GM12891 (cell line): ENCODE results near the gene BCL2L12.
A peak's percentile ranks its signal among the peaks of the same experiment; 100 is the strongest.

Experiments
- DNase-seq: peaks from one replicate; pipeline ENCODE4 v3.0.0; 2011; ENCODE audit warnings: low spot score; ENCODE audit not compliant: insufficient read length
- FAIRE-seq: peaks from 2 replicates; lab custom pipeline; 2011; peaks lifted over from hg19 to GRCh38; lab: Jason Lieb, UNC
- PAX5 ChIP-seq: IDR thresholded peaks from 2 replicates; pipeline ENCODE4 v1.6.1; 2011; ENCODE audit warnings: low read length, moderate library complexity, mild to moderate bottlenecking; ENCODE audit not compliant: insufficient read depth, severe bottlenecking
- POLR2A ChIP-seq: IDR thresholded peaks from 2 replicates; pipeline ENCODE4 v1.6.1; 2011; ENCODE audit warnings: low read depth, low read length, control low read depth
- POLR2AphosphoS5 ChIP-seq: IDR thresholded peaks from 2 replicates; pipeline ENCODE4 v1.6.1; 2011; ENCODE audit warnings: low read depth, low read length, control low read depth
- POU2F2 ChIP-seq: IDR thresholded peaks from 2 replicates; pipeline ENCODE4 v1.6.1; 2011; ENCODE audit warnings: low read depth, mild to moderate bottlenecking, control low read depth, low read length, moderate library complexity
- SPI1 ChIP-seq: IDR thresholded peaks from 2 replicates; pipeline ENCODE4 v1.6.1; 2011; ENCODE audit warnings: low read depth, low read length, control low read depth
- TAF1 ChIP-seq: IDR thresholded peaks from 2 replicates; pipeline ENCODE4 v1.6.1; 2011; ENCODE audit warnings: low read depth, low read length, control low read depth

The BCL2L12 gene

DNA sequence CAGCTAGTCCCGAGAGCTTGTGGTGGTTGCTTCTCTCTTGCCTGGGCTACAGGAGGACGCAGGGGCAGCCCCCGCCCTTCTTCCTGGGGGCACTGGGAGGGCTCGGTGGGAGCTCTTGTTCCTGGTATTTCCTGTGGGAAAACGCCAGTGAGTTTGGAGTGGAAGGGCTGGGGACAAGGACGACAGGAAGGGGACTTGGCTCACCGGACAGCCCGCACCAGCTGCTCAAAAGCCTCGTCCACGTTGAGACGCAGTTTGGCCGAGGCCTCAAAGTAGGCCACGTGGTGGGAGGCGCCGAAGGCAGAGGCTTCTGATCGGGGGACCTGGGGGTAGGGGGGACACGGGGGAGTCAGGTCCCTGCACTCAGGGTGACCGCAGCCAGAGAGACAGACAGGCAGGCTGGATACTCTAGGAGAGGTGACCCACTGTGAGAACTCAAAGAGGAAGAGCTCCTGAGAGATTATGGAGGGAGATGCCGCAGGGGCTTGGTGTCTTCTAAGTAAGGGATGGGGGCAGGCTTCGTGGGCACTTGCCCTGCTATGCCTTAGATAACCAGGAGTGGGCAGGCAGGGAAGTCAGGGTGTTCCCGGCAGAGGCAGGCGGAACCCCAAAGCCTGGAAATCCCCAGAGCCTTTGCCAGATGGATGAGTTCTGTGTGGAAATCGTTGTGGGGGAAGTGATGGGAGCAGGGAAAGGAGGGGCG is 30.1 kb upstream of the BCL2L12 start:
- FAIRE-seq: no peak
- DNase-seq: no peak

DNA sequence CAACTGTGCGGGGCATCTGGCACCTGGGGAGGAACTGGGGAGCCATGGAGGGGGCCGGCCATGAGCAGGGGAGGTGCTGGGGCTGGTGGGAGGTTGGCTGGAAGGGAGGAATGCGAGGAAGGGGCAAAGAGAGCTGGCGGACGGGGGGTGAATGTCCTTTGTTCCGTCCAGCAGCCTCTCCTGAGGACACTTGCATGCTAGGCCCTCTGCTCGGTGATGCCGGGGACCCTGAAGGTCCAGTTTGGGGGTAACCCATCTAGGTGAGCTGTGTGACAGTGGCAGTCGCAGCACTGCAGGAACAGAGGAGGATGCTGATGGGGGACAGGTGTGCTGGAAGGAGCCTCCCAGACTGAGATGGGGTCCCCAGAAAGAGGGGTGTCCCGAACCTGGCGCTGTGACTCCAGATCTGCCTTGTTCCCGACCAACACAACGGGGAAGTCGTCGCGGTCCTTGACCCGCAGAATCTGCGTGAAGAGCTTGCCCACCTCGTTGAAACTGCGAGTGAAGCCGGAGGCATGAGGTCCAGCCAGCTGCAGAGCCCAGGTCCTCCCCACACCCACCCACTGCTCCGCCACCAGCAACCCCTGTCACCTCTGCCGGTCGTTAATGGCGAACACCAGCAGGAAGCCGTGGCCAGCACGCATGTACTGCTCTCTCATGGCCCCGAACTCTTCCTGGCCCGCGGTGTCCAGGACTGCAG is 29.4 kb upstream of the BCL2L12 start:
- no peak for DNase-seq
- FAIRE-seq: no peak
- TF ChIP-seq TAF1 (no peak), POLR2AphosphoS5 (no peak), POU2F2 (no peak), POLR2A (no peak), SPI1 (no peak), PAX5 (no peak)

More for the DNA sequence above, 30.1 kb upstream of the BCL2L12 start:
- no peak for TF ChIP-seq POLR2A
- TF ChIP-seq POLR2AphosphoS5: no peak
- no peak for TF ChIP-seq PAX5
- no peak for TF ChIP-seq SPI1

DNA sequence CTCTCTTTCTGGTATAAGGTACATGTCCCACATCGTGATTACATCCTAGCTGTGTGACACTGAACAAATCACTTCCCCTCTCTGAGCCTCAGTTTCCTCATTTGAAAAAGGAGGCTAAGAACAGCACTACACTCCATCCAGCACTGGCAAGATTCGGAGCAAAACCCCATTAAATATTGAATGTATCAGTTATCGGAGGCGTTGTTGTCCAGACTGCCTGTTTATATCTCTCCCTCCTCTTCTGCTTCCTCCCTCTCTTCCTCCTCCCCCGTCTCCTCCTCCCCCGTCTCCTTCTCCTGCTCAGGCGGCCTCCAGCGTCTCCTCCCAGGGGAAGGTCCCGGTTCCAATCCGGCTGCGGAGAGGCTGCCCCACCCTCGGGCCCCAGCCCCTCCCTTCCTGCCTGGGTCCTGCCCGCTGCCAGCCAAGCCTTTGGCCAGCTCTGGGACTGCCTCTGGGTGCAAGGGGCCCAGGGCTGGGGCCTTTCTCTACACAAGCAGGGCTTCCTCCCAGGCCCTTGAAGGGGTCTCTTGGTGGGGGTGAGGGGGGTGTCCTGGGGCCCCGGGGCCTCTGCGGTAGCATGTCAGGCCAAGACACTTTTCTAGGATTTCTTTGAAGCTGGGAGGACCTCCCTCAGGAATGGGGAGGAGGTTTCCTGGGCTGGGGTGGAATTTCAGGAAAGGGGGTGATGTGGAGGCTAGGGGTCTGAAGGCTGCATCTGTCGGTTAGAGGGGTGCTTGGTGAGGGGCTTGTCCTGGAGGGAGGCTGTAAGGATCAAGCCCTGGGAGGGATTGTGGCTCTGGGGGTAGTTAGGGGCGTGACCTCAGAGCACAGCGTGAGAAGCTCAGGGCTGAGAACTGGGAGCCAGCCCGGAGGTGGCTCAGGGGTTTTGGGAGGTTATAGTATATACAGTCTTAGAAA is 27.7 kb upstream of the BCL2L12 start:
- FAIRE-seq (no peak), DNase-seq (no peak)
- TF ChIP-seq PAX5 (no peak), SPI1 (no peak), POU2F2 (no peak), POLR2AphosphoS5 (no peak), POLR2A (no peak), TAF1 (no peak)

DNA sequence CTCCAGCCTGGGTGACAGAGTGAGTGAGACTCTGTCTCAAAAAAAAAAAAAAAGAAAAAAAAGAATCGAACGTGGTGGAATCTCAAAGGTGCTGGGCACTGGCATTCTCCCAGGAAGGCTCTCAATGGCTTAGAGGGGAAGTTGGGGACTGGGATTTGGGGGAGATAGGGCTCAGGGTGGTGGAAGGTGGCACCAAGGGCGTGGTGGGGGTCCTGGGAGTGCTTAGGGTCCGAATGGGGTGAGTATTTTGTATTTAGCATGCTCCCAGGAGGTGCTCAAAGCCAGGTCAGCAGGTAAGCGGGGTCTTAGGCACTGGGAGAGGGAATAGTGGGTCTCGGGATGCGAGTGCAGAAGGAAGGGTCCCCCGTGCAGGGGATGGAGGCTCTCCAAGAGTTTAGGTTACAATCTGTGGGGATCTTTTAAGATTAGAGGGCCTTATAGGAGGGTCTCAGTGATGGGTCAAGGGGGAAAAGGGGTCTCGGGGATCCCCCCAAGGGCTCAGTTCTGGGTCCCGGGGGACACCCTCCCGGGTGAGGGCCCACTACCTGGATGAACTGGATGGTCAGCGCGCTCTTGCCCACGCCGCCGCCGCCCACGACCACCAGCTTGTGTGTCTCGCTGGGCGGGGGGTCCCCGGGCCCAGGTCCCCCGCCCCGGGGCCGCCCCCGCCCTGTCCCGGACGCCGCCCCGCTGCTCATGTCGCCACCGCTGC is 26.2 kb upstream of the BCL2L12 start:
- FAIRE-seq: no peak
- no peak for DNase-seq
- no peak for TF ChIP-seq POLR2A
- TF ChIP-seq PAX5: no peak
- TF ChIP-seq POU2F2: no peak
- TF ChIP-seq TAF1: no peak
- TF ChIP-seq POLR2AphosphoS5: no peak
- no peak for TF ChIP-seq SPI1

DNA sequence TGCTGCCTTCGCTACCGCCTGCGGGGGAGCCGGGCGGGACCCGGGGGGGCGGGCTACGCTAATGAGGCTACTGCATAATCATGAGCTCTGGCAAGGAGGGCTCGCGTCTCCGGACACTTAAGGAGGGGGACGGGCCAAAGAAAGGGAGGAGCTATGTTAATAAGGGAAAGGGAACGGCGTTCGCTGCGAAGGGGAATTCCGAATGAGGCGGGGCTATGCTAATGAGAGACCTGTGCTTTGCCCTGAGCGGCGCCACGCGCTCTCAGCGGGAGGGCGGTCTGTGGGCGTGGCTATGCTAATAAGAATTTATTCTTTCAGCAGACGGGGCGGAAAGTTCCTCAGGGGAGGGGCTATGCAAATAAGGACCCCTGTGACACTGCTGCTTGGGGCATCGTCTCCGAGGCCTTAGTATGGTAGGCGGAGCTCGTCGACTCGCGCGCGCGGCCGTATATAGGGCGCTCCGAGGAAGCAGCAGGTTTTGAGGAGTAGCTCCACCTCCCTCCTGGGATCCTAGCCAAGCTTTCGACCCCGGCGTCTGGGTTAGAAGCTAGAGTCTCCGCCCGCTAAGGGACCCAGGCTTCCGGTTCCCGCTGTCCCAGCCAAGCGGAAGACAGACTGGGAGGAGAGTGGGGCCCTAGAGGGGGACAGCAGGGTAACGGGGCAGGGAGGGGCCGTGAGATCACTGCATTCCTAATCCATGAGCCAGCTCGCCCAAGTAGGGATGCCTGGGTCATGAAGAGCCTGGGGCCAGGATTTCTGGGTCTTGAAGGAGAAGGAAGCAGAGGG is 25.4 kb upstream of the BCL2L12 start, which contains the start of gene RRAS:
Gene RRAS, minus strand, starts transcription at position 31 of the 786 bp plus-strand sequence. CDS start 45 bp downstream, outside the sequence.
- FAIRE-seq: peak; percentile 98
- peak; percentile 85 for TF ChIP-seq POLR2AphosphoS5
- TF ChIP-seq POU2F2: peak; percentile 93
- TF ChIP-seq TAF1: peak; percentile 80; the same call in 1 of the 2 replicates
- TF ChIP-seq PAX5: no peak
- peak; percentile 84 for TF ChIP-seq POLR2A
- TF ChIP-seq SPI1: no peak

DNA sequence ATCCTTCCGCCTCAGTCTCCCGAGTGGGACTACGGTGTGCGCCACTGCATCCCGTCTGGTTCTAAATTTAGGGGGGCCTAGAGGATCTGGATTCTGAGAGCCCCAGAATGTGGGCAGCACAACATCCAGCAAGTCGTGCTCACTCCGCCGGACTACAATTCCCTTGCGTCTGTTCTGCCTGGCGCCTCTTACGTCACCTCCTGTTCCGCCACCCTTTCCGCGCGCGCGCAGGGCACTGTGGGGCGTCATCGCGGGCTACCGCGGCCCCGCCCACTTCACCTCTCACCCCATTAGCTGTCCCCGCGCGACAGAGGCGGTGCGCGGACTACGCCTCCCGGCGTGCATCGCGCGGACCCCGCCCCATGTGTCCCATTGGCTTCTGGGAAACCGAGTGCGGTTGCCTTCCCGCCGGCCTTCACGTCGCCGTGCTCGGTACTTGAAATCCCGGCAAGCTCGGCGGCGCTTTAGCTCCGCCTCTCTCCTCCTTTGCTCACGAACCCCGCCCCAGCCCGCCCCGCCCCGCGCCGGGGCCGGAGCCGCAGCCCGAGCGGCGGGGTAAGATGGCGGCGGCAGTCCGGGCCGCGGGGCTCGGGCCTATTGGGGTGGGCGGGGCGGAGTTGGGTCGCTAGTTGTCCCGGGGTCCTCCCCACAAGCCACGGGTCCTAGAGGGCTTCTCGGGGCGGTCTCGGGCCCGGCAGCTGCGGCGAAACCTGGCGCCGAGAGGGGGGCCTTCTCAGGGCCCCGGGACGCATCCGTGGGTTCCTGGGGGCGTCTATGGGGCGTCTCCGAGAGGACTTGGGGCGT is 23.8 kb upstream of the BCL2L12 start, which contains the start of gene SCAF1:
Gene SCAF1, plus strand, starts transcription at position 522 of the 804 bp plus-strand sequence. CDS start 2,818 bp downstream, outside the sequence.
- DNase-seq (peak; percentile 96), FAIRE-seq (peak; percentile 100)
- no peak for TF ChIP-seq SPI1
- TF ChIP-seq POLR2AphosphoS5: peak; percentile 66; the same call in 1 of the 2 replicates
- peak; percentile 49; the same call in 1 of the 2 replicates for TF ChIP-seq POU2F2
- TF ChIP-seq TAF1: peak; percentile 52; the same call in 1 of the 2 replicates
- peak; percentile 60 for TF ChIP-seq POLR2A
- TF ChIP-seq PAX5: no peak

More for the DNA sequence above, 25.4 kb upstream of the BCL2L12 start, which contains the start of gene RRAS:
- DNase-seq: peak; percentile 98

DNA sequence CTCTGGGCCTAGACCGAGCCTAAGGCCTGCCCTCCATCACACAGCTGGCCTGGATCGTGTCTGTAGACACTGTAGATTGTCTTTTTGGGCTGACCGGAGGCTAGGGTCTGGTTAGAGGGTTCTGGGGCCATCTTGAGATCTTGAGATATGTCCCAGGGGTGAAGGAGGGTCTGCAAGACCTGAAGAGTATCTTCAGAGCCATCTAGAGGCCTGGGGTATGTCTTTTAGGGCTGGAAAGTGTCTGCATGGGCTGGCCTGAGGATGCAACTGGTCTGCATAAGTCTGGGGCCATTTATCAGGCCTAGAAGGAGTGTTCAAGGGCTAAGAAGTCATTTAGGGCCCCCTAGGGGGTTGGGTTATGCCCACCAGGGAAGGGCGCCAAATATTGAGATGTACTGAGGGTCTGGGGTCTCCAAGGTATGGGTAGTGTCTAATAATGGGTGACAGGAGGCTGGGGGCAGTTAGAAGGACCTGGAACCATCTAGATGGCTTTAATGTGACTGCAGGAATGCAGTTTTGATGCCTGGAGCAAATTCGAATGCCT is 23.2 kb upstream of the BCL2L12 start:
- DNase-seq (no peak), FAIRE-seq (no peak)
- no peak for TF ChIP-seq TAF1
- TF ChIP-seq SPI1: no peak
- no peak for TF ChIP-seq PAX5
- no peak for TF ChIP-seq POU2F2
- TF ChIP-seq POLR2AphosphoS5: no peak
- no peak for TF ChIP-seq POLR2A
